Measurements from ENCODE around the gene NAT14. TPM values are rescaled to one million over a fixed set of nuclear protein-coding genes. Genes with fewer than 3 reads are reported as not detected.

The NAT14 gene
- total and polyA plus RNA-seq, 2 of the 8 experiments (the other 6 are each of a cell fraction or from before 2014, with no cell fraction given) = 47.1 to 71.2 TPM

DNA sequence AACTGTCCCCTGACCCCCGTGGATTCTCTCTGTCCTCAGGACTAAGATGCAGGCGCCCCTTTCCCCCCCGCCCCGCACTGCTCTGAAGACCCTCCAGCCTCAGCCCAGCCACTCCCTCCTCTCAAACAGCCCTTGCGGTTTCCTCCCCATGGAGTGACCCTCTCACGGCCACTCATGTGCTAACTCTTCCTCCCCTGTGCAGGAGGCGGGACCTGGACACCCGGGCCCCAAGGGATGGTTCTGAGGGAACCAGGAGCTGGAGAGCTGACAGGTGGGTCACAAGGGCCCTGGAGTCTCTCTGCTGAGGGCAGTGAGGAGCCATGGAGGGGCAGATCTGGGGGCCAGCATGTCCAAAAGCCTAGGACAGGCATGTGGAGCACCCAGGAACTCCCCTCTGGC, 25.4 kb upstream of the NAT14 start:
- no peak overlapping the region for H3K18ac ChIP-seq (ENCODE audit: extremely low read depth, low read length)
- H2BK120ac ChIP-seq (replicated peaks; ENCODE audit: low read depth, low read length) = no peak overlapping the region
- 78% methylated on average over 7 of the region's 8 CpGs; no CpG with 5 or more reads in 1 of the 2 experiments for WGBS, 2 experiments (ENCODE audit: extremely low coverage in 1 of 2, insufficient coverage in 1 of 2, insufficient read length in 1 of 2, insufficient replicate concordance in 2 of 2, low coverage in 1 of 2, low lambda C conversion rate in 2 of 2, missing lambda C conversion rate in 1 of 2)
- H4K91ac ChIP-seq (replicated peaks; ENCODE audit: insufficient read length, low read length) = no peak overlapping the region
- no peak overlapping the region for H3K27ac ChIP-seq (ENCODE audit: low read depth, low read length)
- no peak overlapping the region for H3K14ac ChIP-seq (ENCODE audit: insufficient read length)
- no peak overlapping the region for H2BK12ac ChIP-seq (ENCODE audit: low read depth, low read length)
- no peak for DNase-seq (ENCODE audit: low read depth in 1 of 2, low spot score in 2 of 2)
- peaks cover 13% of the 10 kb centered on the region for H3K79me1 ChIP-seq (ENCODE audit: low read depth, low read length)
- peaks cover 0 to 5% (median 0%) of the 10 kb centered on the region in 4 experiments; a peak in 2 of 8 replicates for H3K36me3 ChIP-seq (ENCODE audit: control insufficient read depth in 2 of 4, insufficient read depth in 4 of 4, low read length in 3 of 4)
- H3K23me2 ChIP-seq (ENCODE audit: low read depth, low read length) = peaks cover 1% of the 10 kb centered on the region; the same call in 1 of the 2 replicates
- ChIA-PET POLR2A (ENCODE audit: partially characterized antibody) (interaction anchor here (0.7 to 1.6 kb wide), 6 partner anchors 12 to 72 kb away, joined by 3 to 4 read pairs (median 4); partner anchors contain the start of genes SSC5D and ZNF628), CTCF (ENCODE audit: partially characterized antibody) (interaction anchor here (1.1 to 1.7 kb wide), 3 partner anchors 8 to 371 kb away, joined by 4 to 7 read pairs (median 7); no protein-coding TSS in a partner anchor)
- H3K56ac ChIP-seq (replicated peaks; ENCODE audit: insufficient read length, low read depth, low read length) = no peak overlapping the region
- peak overlapping the region in 1 of 2 experiments; percentile 64; a peak in 1 of 4 replicates for H3K4me2 ChIP-seq (ENCODE audit: insufficient read depth in 1 of 2, low read depth in 2 of 2, low read length in 2 of 2)
- H3K4me1 ChIP-seq (replicated peaks in 1 of 4; ENCODE audit: control insufficient read depth in 3 of 4, insufficient read depth in 4 of 4, low read length in 3 of 4) = peaks cover 0 to 20% (median 12%) of the 10 kb centered on the region in 4 experiments; a peak in 6 of 7 replicates
- H3K27me3 ChIP-seq (replicated peaks in 1 of 4; ENCODE audit: control insufficient read depth in 3 of 4, extremely low read depth in 1 of 4, insufficient read depth in 3 of 4, low read length in 3 of 4) = no peaks in the 10 kb centered on the region
- H3K9ac ChIP-seq (replicated peaks in 1 of 4; ENCODE audit: extremely low read depth in 1 of 4, low read depth in 3 of 4, low read length in 3 of 4) = no peak overlapping the region
- H2BK15ac ChIP-seq (ENCODE audit: low read length) = no peak overlapping the region
- H2AFZ ChIP-seq (ENCODE audit: low read length) = no peak overlapping the region
- no peak overlapping the region for H2BK5ac ChIP-seq (ENCODE audit: low read depth, low read length)
- H3K23ac ChIP-seq (ENCODE audit: insufficient read length) = no peak overlapping the region
- TF ChIP-seq, protein P1, sequence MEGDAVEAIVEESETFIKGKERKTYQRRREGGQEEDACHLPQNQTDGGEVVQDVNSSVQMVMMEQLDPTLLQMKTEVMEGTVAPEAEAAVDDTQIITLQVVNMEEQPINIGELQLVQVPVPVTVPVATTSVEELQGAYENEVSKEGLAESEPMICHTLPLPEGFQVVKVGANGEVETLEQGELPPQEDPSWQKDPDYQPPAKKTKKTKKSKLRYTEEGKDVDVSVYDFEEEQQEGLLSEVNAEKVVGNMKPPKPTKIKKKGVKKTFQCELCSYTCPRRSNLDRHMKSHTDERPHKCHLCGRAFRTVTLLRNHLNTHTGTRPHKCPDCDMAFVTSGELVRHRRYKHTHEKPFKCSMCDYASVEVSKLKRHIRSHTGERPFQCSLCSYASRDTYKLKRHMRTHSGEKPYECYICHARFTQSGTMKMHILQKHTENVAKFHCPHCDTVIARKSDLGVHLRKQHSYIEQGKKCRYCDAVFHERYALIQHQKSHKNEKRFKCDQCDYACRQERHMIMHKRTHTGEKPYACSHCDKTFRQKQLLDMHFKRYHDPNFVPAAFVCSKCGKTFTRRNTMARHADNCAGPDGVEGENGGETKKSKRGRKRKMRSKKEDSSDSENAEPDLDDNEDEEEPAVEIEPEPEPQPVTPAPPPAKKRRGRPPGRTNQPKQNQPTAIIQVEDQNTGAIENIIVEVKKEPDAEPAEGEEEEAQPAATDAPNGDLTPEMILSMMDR (IDR thresholded peaks at IDR 0.05; ENCODE audit: control extremely low read depth in 1 of 3, insufficient read depth in 1 of 3, low read depth in 1 of 3, low read length in 3 of 3) = no peak
- TF ChIP-seq EZH2 (IDR thresholded peaks at IDR 0.05; ENCODE audit: low read depth, low read length, severe bottlenecking) = no peak
- no peak for TF ChIP-seq SIN3A (conservative IDR thresholded peaks at IDR 0.05 in 1 of 2, IDR thresholded peaks at IDR 0.05 in 1 of 2; ENCODE audit: low read depth in 1 of 2, low read length in 2 of 2)
- TF ChIP-seq JUN (IDR thresholded peaks at IDR 0.05; ENCODE audit: low read depth, low read length) = no peak
- TF ChIP-seq, protein P2, sequence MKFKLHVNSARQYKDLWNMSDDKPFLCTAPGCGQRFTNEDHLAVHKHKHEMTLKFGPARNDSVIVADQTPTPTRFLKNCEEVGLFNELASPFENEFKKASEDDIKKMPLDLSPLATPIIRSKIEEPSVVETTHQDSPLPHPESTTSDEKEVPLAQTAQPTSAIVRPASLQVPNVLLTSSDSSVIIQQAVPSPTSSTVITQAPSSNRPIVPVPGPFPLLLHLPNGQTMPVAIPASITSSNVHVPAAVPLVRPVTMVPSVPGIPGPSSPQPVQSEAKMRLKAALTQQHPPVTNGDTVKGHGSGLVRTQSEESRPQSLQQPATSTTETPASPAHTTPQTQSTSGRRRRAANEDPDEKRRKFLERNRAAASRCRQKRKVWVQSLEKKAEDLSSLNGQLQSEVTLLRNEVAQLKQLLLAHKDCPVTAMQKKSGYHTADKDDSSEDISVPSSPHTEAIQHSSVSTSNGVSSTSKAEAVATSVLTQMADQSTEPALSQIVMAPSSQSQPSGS (IDR thresholded peaks at IDR 0.05; ENCODE audit: low read length) = no peak
- TF ChIP-seq SP1 (IDR thresholded peaks at IDR 0.05; ENCODE audit: low read depth, low read length) = no peak
- TF ChIP-seq, protein P3, sequence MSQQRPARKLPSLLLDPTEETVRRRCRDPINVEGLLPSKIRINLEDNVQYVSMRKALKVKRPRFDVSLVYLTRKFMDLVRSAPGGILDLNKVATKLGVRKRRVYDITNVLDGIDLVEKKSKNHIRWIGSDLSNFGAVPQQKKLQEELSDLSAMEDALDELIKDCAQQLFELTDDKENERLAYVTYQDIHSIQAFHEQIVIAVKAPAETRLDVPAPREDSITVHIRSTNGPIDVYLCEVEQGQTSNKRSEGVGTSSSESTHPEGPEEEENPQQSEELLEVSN (IDR thresholded peaks at IDR 0.05) = no peak
- H2BK20ac ChIP-seq (ENCODE audit: low read length) = no peak overlapping the region
- no peak overlapping the region for H2AK5ac ChIP-seq (ENCODE audit: low read depth, low read length)
- H3K79me2 ChIP-seq (ENCODE audit: control insufficient read depth in 1 of 2, insufficient read depth in 2 of 2, low read length in 2 of 2) = peaks cover 0 to 13% of the 10 kb centered on the region in 2 experiments; a peak in 2 of 4 replicates
- H3K4ac ChIP-seq (replicated peaks; ENCODE audit: insufficient read length, low read depth, low read length) = no peak overlapping the region
- H4K8ac ChIP-seq (ENCODE audit: extremely low read depth, insufficient read depth, low read length) = no peak overlapping the region; the same call in 1 of the 2 replicates
- H3K4me3 ChIP-seq (ENCODE audit: extremely low read depth in 1 of 4, insufficient read depth in 2 of 4, low read depth in 3 of 4, low read length in 4 of 4) = no peak overlapping the region
- no peak overlapping the region for H4K5ac ChIP-seq (ENCODE audit: insufficient read length, low read depth, low read length)
- no peak for FAIRE-seq
- H3K9me3 ChIP-seq (ENCODE audit: insufficient read depth in 2 of 2, low read depth in 1 of 2, low read length in 1 of 2) = no peaks in the 10 kb centered on the region
- H4K20me1 ChIP-seq (replicated peaks in 1 of 2; ENCODE audit: control insufficient read depth in 1 of 2, insufficient read depth in 2 of 2, low read length in 2 of 2) = peaks cover 2 to 6% of the 10 kb centered on the region in 2 experiments
